Measurements from ENCODE around the gene MARK1.

MARK1 gene

DNA sequence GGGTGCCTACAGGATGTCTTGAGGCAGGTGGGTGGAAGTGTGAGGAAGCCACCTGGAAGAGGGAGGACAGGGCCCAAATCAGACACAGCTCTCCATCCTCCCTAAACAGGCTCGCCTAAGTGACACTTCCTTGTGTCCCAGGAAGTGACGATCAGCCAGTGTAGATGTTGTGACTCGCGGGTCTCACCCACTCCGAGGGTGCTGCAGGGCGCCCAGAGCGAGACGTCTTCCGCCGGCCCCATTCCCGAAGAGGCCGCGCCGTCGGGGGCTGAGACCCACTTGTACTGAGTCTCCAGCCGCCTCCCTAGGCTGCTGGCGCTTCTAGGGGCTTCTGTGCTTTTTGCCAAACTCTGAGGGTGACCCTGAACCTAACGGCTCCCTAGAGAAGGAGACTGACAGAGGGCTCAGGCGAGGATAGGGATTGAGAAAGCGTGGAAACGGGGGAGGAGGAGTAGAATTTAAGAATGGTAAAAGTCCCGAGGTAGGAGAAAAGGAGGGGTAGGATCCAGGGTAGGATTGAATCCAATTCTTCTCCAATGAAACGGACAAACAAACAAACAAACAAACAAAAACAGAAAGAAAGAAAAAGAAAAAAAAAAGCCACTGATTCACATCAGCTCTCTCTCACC lies 543 bp upstream of the MARK1 start:
- Histone ChIP-seq H3K4me3 (ENCODE audit: severe bottlenecking) (peak overlapping the region; percentile 75), H3K27ac (ENCODE audit: poor library complexity, severe bottlenecking) (no peak overlapping the region), H3K4me1 (ENCODE audit: insufficient read depth, poor library complexity, severe bottlenecking) (no peaks in the 10 kb centered on the region), H3K9me3 (ENCODE audit: severe bottlenecking) (no peaks in the 10 kb centered on the region), H3K27me3 (ENCODE audit: insufficient read depth, poor library complexity, severe bottlenecking) (no peaks in the 10 kb centered on the region), H3K36me3 (ENCODE audit: low read depth) (no peaks in the 10 kb centered on the region)
- DNase-seq (ENCODE audit: low spot score) = no peak
- peak; percentile 8; the same call in 1 of the 3 replicates for ATAC-seq (ENCODE audit: low read depth)
- TF ChIP-seq, protein P1, sequence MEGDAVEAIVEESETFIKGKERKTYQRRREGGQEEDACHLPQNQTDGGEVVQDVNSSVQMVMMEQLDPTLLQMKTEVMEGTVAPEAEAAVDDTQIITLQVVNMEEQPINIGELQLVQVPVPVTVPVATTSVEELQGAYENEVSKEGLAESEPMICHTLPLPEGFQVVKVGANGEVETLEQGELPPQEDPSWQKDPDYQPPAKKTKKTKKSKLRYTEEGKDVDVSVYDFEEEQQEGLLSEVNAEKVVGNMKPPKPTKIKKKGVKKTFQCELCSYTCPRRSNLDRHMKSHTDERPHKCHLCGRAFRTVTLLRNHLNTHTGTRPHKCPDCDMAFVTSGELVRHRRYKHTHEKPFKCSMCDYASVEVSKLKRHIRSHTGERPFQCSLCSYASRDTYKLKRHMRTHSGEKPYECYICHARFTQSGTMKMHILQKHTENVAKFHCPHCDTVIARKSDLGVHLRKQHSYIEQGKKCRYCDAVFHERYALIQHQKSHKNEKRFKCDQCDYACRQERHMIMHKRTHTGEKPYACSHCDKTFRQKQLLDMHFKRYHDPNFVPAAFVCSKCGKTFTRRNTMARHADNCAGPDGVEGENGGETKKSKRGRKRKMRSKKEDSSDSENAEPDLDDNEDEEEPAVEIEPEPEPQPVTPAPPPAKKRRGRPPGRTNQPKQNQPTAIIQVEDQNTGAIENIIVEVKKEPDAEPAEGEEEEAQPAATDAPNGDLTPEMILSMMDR (IDR thresholded peaks at IDR 0.05; ENCODE audit: poor library complexity, severe bottlenecking) = no peak

DNA sequence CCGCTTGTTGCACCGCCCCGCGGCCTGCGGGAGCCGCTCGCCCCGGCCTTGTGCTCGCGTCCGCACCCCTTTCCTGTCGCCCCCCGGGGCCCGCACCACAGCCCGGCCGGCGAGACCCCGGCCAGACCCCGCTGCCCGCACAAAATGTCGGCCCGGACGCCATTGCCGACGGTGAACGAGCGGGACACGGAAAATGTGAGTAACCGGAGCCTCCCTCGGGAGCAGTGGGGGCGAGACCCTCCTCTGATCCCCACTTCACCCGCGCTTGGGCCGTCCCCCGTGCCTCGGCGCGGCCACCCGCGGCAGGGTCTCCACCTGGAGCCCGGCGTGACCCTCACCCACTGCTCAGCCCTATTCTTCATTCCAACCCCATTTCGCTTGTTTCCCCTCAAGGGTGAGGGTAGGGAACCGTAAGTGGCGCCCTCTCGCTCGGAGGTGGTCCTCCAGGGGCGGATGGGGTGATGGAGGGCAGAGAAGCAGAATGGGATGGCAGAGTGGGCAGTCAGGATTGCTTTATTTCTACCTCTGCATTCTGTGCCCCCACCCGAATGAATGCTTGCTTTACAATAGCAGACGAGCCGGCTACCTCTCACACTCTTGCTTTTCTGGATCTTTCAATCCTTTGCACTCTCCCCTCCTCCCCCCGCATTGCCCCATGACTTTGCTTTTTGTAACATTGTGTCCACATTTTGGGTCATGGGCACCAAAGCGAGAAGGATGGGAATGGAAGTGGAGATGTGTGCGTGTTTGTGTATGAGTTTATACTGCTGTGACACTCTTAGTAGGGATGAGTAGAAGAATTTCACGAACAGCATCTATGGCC lies 954 bp downstream of the MARK1 start:
- Histone ChIP-seq H3K27me3 (ENCODE audit: insufficient read depth, poor library complexity, severe bottlenecking) (no peaks in the 10 kb centered on the region), H3K4me1 (ENCODE audit: insufficient read depth, poor library complexity, severe bottlenecking) (no peaks in the 10 kb centered on the region), H3K4me3 (ENCODE audit: severe bottlenecking) (peak overlapping the region; percentile 75), H3K27ac (ENCODE audit: poor library complexity, severe bottlenecking) (peak overlapping the region; percentile 37), H3K36me3 (ENCODE audit: low read depth) (no peaks in the 10 kb centered on the region), H3K9me3 (ENCODE audit: severe bottlenecking) (no peaks in the 10 kb centered on the region)
- TF ChIP-seq, protein P1 (IDR thresholded peaks at IDR 0.05; ENCODE audit: poor library complexity, severe bottlenecking) = no peak
- ATAC-seq (ENCODE audit: low read depth) = peak; percentile 40; the same call in 2 of the 3 replicates
- DNase-seq (ENCODE audit: low spot score) = no peak

DNA sequence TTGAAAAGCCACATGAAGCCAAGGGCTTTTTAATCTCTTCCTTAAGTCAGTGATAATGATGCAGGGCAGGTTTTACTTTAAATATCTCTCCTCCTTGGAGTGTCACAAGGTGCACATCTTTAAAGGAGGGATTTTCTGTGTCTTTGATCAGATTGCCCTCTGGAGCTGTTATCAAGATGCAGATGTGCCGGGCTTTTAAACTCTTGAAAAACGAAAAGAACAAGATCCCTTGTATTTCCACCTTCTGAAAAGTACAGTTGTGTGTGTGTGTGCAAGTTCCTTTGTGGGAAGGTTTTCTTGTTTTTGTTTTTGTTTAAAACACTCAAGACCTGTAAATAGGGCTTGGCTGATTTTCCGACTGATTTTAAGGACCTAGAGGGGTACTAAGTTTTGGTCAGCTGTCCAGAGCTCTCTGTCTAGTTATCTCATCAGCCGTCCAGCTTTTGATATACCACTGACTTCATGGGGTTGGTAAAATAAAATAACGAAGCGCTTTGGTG lies 1.6 kb downstream of the MARK1 start:
- Histone ChIP-seq H3K36me3 (ENCODE audit: low read depth) (no peaks in the 10 kb centered on the region), H3K4me1 (ENCODE audit: insufficient read depth, poor library complexity, severe bottlenecking) (no peaks in the 10 kb centered on the region), H3K9me3 (ENCODE audit: severe bottlenecking) (no peaks in the 10 kb centered on the region), H3K4me3 (ENCODE audit: severe bottlenecking) (peak overlapping the region; percentile 75), H3K27me3 (ENCODE audit: insufficient read depth, poor library complexity, severe bottlenecking) (no peaks in the 10 kb centered on the region), H3K27ac (ENCODE audit: poor library complexity, severe bottlenecking) (no peak overlapping the region)
- no peak for ATAC-seq (ENCODE audit: low read depth)
- TF ChIP-seq, protein P1 (IDR thresholded peaks at IDR 0.05; ENCODE audit: poor library complexity, severe bottlenecking) = no peak
- DNase-seq (ENCODE audit: low spot score) = no peak

DNA sequence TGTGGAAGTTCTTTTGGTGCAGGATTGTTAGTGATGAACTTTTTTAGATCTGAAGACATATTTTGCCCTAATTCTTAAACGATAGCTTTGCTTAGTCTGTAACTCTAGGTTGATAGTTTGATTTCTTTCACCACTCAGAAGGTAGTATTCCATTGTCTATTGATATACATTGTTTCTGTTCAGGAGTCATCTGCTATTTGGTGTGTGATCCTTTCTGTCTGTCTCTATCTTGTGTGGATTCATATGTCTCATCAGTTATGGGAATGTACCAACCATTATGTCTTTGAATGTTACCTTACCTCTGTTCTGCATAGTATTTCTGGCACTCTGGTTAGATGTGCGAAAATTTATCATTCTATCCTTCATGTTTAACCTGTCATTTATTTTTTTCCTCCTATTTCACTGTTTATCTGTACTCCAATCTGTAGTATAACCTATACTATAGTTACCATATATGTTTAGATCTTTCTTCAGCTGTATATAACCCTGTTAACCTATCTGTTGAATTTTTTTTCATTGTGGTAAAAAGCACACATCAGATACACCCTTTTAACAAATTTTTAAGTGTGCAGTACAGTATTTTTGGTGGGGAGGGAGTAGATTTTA lies 5.7 kb downstream of the MARK1 start:
- H3K4me3 ChIP-seq (ENCODE audit: severe bottlenecking) = no peak overlapping the region
- H3K27me3 ChIP-seq (ENCODE audit: insufficient read depth, poor library complexity, severe bottlenecking) = no peaks in the 10 kb centered on the region
- no peaks in the 10 kb centered on the region for H3K4me1 ChIP-seq (ENCODE audit: insufficient read depth, poor library complexity, severe bottlenecking)
- no peak overlapping the region for H3K27ac ChIP-seq (ENCODE audit: poor library complexity, severe bottlenecking)
- H3K36me3 ChIP-seq (ENCODE audit: low read depth) = no peaks in the 10 kb centered on the region
- DNase-seq (ENCODE audit: low spot score) (no peak), ATAC-seq (ENCODE audit: low read depth) (no peak)
- TF ChIP-seq, protein P1 (IDR thresholded peaks at IDR 0.05; ENCODE audit: poor library complexity, severe bottlenecking) = no peak
- no peaks in the 10 kb centered on the region for H3K9me3 ChIP-seq (ENCODE audit: severe bottlenecking)

All from RWPE2 (cell line).